A673 (cell line): ENCODE measurements around the gene PRDM16.

Source experiments
- EZH2 ChIP-seq: fragments of 200-600 bp; sonication (generic); IDR thresholded peaks from 2 replicates; pipeline ENCODE4 v1.6.1; 2017; ENCODE audit warnings: borderline replicate concordance, low read depth, mild to moderate bottlenecking, mixed read lengths, antibody characterized with exemption, low read length; ENCODE audit not compliant: poor library complexity, severe bottlenecking
- TF ChIP-seq, protein P1 (sequence below): fragments of 300-800, 200-600 bp; sonication (generic); conservative IDR thresholded peaks from 2 replicates; pipeline ENCODE4 v1.5.1; 2017; ENCODE audit warnings: low read depth, mild to moderate bottlenecking, antibody characterized with exemption, low read length, moderate library complexity, mixed read lengths

DNA sequence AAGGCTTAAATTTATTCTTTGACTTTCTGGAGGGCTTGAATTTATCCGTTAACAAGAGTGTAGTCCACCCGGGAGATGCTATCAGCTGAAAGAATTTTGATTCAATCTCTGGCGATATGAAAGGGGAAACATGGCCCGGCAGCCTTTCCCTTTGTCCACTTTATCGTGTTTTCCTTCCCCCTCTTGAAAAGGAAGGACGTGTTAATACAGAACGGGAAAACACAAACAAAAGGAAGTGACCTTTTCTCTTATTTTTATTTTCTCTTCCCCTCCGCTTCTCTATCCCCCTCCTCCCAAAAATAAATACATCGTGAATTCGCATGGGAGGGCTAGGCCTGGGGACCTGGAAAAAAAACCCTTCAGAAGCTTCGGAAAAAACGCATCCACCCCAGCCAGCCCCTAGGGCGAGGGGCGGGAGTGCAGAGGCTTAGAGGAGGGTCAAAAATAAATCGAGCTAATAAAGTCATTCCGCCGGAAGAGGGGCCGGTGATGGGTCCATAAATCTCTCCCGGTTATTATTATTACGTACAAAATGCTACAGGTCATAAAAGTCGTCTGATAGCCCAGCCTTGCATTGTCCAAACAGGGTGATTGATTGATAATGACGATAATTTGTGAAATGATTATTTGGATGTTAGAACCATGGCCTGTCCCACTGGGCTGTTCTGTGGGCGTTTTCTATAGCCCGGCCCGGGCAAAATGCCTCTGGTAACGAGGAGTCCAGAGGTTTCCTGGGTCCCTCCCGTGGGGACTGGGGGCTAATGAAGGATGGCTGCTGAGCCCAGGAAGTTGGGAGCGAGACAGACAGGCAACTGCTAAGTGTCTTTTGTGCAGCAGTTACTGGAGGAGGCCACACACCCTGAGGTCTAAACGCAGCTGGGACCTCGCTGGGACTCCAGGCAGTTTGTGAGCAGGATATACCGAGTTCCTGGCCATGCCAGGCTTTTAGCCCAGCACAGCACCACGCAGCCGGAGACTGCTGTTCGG, 179.4 kb downstream of the PRDM16 start:
- TF ChIP-seq, protein P1, sequence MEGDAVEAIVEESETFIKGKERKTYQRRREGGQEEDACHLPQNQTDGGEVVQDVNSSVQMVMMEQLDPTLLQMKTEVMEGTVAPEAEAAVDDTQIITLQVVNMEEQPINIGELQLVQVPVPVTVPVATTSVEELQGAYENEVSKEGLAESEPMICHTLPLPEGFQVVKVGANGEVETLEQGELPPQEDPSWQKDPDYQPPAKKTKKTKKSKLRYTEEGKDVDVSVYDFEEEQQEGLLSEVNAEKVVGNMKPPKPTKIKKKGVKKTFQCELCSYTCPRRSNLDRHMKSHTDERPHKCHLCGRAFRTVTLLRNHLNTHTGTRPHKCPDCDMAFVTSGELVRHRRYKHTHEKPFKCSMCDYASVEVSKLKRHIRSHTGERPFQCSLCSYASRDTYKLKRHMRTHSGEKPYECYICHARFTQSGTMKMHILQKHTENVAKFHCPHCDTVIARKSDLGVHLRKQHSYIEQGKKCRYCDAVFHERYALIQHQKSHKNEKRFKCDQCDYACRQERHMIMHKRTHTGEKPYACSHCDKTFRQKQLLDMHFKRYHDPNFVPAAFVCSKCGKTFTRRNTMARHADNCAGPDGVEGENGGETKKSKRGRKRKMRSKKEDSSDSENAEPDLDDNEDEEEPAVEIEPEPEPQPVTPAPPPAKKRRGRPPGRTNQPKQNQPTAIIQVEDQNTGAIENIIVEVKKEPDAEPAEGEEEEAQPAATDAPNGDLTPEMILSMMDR, result no peak
- no peak for TF ChIP-seq EZH2
